Stimulated activated CD8-positive, alpha-beta memory T cell treated with anti-CD3 and anti-CD28 coated beads, Interleukin-15, amount 100 ng/mL, for 1 hour (primary cell): ENCODE measurements around the gene CTU1.

Source experiments
- DNase-seq: peaks from one replicate; pipeline ENCODE4 v3.0.0-alpha.2; 2020; ENCODE audit warnings: low read depth

CTU1 gene

DNA sequence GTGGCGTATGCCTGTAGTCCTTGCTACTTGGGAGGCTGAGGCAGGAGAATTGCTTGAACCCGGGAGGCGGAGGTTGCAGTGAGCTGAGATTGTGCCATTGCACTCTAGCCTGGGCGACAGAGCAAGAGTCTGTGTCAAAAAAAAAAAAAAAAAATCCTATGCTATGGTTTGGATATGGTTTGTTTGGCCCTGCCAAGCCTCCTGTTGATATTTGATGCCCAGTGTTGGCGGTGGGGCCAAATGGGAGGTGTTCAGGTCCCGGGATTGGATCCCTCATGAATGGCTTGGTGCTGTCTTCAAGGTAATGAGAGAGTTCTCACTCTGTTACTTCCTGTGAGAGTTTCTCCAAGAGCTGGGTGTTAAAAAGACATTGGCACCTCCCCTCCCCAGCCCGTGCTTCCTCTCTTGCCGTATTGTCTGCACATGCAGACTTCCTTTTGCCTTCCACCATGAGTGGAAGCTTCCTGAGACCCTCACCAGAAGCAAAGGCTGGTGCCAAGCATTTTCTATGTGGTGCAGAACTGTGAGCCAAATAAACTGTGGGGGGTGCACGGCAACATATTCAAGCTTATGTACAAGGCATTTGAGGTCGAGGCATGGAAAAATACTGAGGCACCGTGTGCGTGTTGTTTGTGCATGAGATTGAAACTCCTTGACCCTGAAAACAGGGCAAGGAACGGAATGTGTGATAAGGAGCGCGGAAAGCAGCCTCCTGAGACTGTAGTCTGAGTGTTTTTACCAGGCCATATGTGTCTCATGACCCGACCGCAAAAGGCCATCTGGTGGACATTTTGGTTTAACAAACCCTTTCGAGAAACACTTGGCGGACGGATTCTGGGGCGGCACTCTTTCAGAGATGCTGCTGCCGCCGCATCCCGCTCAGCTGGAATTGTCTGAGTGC, 23.8 kb upstream of the CTU1 start:
- DNase-seq = no peak

DNA sequence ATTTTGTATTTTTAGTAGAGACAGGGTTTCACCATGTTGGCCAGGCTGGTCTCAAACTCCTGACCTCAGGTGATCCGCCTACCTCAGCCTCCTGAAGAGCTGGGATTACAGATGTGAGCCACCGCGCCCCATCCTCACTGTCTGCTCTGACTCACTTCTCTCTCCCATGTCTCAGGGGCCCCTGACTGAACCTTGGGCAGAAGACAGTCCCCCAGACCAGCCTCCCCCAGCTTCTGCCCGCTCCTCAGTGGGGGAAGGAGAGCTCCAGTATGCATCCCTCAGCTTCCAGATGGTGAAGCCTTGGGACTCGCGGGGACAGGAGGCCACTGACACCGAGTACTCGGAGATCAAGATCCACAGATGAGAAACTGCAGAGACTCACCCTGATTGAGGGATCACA, 21.5 kb upstream of the CTU1 start:
- no peak for DNase-seq

DNA sequence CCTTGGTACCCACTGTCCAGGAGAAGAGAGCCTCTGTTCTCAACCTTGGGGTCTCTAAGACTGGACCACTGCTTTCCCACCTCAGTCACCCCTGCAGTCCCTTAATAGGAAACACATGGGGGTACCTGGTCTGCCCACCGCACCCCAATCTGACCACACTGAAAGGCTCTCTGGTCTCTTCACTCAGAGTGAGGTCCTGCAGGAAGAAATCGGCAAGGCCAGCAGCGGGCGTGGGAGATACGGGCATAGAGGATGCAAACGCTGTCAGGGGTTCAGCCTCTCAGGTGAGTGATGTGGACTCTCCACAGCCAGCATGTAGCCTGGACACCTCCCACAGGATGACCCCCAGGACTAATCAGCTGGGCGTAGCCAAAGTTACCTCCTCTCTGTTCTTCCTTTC, 20.0 kb upstream of the CTU1 start:
- no peak for DNase-seq

- no peak for DNase-seq
These were observed 19.5 kb upstream of the CTU1 start for GRCh38 chr19:51127755-51128154.

DNA sequence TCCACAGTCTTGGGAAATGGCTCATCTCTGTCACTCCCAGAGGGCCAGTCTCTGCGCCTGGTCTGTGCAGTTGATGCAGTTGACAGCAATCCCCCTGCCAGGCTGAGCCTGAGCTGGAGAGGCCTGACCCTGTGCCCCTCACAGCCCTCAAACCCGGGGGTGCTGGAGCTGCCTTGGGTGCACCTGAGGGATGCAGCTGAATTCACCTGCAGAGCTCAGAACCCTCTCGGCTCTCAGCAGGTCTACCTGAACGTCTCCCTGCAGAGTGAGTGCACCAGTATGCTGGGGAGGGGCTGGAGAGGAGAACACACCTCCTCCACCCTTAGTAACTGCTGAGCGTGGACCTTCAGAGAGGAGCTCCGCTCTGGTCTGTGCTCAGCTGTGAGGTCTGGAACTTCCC, 18.8 kb upstream of the CTU1 start:
- DNase-seq = no peak

- no peak for DNase-seq
These were observed 17.3 kb upstream of the CTU1 start for GRCh38 chr19:51125421-51126075.

DNA sequence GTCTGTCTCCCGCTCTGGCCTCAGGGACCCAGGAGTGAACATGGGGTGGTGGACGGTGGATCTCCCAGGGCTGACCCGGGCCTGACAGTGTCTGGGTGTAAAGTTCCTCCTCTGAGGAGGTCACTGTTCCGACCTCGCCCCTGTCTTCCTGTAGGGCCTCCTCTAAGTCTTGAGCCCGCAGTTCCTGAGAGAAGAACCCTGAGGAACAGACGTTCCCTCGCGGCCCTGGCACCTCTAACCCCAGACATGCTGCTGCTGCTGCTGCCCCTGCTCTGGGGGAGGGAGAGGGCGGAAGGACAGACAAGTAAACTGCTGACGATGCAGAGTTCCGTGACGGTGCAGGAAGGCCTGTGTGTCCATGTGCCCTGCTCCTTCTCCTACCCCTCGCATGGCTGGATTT, 16.5 kb upstream of the CTU1 start, which contains the start of gene SIGLEC9:
TSS of gene SIGLEC9 (plus strand) at position 178 of the 400 bp plus-strand sequence. CDS start at position 247, 69 bp downstream.
- DNase-seq = no peak

DNA sequence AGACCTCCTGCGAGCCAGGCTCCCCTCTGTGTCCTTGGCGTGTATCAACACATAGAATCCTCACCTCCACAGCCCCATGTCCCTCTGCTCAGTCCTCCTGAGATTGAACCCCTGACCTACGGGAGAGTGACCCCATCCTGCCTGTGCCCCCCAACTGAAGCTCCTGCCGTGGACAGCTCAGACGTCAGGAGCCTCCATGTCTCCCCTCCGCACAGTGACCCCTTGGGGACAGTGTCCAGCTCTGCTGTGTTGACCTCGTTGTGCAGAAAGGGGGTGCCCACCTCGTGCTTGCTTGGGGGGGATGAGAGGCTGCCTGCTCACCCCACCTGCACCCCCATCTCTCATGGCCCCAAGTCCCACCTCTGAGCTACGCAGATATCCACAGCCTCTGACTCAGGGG, 16.0 kb upstream of the CTU1 start:
- DNase-seq = no peak

- DNase-seq = no peak
These were observed 15.6 kb upstream of the CTU1 start for GRCh38 chr19:51123802-51124201.

DNA sequence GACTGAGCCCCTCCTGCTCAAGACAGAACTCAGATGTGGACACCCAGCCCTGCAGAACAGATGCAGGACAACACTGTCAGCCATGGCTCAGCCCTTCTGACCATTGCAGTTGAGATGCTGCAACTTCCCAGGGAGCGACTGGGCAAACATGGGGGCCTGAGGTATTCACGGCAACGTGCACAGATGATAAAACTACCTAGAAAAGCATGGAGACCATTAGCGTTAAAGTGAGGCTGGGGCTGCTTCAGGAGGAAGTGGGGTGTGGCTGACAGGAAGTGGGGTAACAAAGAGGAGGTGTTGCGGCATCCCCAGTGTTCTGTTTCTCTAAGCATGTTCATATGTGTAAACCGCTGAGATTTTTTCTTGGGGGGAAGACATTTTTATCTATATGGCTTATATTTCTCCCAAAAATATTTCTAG, 15.2 kb upstream of the CTU1 start:
- no peak for DNase-seq

DNA sequence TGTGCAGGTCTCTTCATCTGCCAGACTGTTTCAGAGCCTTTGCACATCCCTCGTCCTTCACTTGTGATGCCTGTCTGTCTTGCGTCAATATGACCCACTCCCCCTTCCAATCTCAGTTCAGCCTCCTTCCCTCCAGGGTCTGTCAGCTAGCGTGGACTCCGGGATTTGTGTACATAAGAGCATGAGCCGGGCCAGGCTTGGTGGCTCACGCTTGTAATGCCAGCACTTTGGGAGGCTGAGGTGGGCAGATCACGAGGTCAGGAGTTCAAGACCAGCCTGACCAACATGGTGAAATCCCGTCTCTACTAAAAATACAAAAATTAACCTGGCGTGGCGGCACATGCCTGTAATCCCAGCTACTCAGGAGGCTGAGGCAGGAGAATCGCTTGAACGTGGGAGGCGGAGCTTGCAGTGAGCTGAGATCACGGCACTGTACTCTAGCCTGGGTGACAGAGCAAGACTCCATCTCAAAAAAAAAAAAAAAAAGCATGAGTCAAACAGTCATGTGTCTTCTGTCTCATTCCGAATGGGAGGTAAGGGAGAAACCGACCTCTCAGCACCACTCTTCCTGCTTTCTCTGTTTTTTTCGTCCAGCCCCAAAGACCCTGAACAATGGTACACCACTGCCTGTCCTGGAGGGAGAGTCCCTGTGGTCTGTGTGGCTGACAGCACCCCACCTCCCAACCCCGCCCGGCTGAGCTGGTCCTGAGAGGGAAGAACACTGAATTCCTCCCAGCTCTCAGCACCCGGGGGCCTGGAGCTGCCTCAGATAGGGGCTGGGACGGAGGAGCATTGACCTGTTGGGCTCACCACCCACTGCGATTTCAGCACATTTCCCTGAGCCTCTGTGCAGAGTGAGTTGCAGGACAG, 14.1 kb upstream of the CTU1 start:
- no peak for DNase-seq

DNA sequence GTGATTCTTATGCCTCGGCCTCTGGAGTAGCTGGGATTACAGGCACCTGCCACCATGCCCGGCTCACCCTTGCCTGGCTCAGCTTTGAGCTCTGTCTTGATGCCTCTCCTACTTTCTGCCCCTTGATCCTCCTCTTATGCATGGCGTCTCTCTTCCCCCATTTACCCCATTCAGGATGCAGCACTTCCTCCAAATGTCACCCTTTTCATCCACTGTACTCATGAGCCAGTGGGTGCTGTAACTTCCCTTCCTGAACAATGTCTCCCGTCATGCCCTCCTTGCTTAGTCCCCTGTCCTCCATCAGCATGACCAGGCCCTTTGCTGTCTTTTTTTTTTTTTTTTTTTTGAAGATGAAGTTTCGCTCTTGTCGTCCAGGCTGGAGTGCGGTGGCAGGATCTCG, 13.0 kb upstream of the CTU1 start:
- no peak for DNase-seq

DNA sequence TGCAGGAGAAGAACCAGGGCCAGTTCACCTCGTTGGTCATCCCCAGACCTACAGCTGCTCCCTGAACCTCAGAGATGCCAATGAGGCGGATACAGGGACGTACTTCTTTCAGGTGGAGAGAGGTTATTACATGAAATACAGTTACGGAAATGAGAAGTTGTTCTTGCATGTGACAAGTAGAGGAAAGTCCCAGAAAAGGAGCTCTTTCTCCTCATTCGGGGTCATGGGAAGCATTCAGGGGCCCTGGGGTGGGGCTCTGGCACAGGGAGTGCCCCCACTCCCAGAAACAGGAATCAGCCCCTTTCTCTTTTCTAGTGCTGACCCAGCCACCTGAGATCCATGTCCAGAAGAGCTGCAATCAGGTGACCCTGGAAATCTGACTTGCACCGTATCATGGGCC, 12.0 kb upstream of the CTU1 start:
- DNase-seq = no peak

- no peak for DNase-seq
These were observed 11.4 kb upstream of the CTU1 start for GRCh38 chr19:51119611-51120010.

DNA sequence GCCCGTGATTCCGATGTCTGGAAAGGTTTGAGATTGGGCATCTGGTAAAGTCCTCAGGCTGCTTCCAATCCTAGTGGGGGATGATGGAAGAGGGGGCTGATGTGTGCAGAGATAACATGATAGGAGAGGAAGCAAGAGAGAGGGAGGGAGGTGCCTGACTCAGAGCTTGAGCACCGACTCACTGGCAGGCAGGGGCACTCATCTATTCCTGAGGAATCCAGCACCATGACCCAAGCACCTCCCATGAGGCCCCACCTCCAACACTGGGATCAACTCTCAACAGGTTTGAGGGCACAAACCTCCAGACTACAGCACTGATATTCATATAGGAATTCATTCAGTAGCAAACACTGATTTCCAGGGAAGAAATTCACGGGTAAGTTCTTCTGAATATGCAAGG, 10.9 kb upstream of the CTU1 start:
- no peak for DNase-seq

DNA sequence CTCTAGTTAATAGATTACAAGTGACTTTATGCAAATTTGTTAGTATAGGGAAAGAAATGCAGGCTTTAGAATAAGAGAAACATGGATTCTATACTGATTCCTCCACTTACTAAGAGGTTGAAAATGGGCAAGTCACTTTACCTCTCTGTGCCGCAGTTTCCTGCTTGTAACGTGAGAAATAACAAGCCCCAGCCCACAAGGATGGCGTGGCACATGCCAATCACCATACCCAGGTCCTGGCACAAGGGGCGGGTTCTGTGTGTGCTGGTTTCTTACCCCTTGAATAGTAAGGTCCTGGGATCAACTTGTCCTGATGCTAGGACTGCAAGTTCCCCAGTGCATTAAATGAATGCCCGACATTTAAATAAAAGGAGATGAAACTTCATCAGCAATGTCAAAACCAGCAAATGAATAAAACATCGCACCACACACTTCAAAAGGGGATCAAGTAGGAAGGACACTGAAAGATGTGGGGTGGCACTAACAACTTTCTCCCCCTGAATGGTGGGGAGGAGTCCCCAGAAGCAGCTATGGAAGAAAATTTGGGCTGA, 8.6 kb upstream of the CTU1 start:
- no peak for DNase-seq

DNA sequence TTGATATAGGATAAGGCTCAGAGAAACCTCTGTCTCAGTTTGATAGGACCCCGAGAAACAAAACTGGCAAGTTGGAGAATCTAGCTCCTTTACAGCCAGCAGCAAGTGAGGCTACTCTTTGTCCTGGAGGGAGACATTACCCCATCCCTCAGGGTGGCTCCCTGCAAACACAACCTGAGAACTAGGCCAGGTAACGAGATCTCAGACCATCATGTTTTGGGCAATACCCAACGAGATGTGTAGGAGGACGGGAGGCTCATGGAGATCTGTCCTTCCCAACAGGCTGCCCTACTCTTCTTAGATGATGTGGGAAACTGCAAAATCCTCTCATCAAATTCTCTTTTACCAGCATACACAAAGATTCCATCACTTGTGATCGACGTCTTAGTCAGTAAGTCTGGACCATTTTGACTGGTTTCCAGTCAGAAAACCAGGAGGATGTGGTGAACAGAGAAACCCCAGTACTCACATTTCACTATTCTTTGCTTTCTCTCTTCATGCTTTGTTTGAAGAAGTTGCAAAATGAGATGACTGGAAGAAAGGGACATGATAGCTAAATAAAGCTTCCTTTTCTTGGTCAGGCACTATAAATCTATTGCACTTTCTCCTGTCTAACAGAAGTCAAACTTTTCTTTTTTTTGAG, 6.0 kb upstream of the CTU1 start:
- no peak for DNase-seq

DNA sequence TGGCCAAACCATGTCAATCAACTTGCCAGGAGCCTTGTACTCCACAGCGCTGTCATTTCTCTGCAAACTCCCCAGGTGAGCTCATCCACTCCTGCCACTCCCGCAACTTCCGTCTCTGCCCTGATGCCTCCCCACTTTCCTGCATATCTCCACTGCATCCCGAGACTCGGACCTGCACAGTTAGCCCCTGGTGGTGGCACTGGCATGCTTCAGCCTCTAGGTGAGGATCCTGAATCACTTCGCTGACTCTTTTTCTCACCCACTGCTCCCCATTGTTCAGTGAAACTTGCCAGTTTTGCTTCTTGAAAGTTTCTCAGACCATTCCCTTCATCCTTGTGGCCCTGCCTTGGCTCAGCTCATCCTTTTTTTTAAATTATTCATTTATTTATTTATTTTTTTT, 3.4 kb upstream of the CTU1 start:
- no peak for DNase-seq

GRCh38 chr19:51110666-51110971, 2.4 kb upstream of the CTU1 start:
- DNase-seq = no peak

GRCh38 chr19:51108805-51109146, 567 bp upstream of the CTU1 start:
- DNase-seq = no peak

GRCh38 chr19:51107406-51108065, 673 bp downstream of the CTU1 start:
- DNase-seq = no peak
